K562 (cell line): ENCODE results near the gene PIWIL1. TPM values are rescaled to one million over a fixed set of nuclear protein-coding genes. Genes with fewer than 3 reads are reported as not detected.

Source experiments
- ATAC-seq: fragments of 200-7000 bp; cut with Tn5 transposase; 3 replicates; pipeline ENCODE4 v1.9.1; 2020; ENCODE audit warnings: moderate library complexity
- BruUV-seq: library from RNA; stranded (reverse); fragments of 400-500 nt; replicated peaks from 2 replicates; lab custom pipeline; 2021; lab: Mats Ljungman, UMichigan
- CTCF ChIA-PET: fragments of 300-600 bp; formaldehyde crosslinking; extraction: SDS; loops from one replicate; lab custom pipeline; 2021; ENCODE audit warnings: low intra/inter-chr PET ratio; lab: Yijun Ruan, JAX
- POLR2A ChIA-PET: fragments of 300-600, 350-650 bp; sonication (Branson Sonifier 250); formaldehyde crosslinking; extraction: SDS; loops from one replicate; lab custom pipeline; 2021; ENCODE audit warnings: antibody characterized with exemption, inconsistent platforms; lab: Yijun Ruan, JAX
- DNase-seq, 4 experiments: peaks; one replicate each; pipeline versions ENCODE4 v3.0.0 to v3.0.0-alpha.2; 2011 to 2018; ENCODE audit warnings: low spot score in 3 of 4, mixed read lengths in 3 of 4; ENCODE audit errors: extremely low read depth in 1 of 4
- FAIRE-seq: peaks from 2 replicates; lab custom pipeline; 2011; peaks lifted over from hg19 to GRCh38; lab: Jason Lieb, UNC
- H2AFZ ChIP-seq: 2 replicates; pipeline ENCODE4 v1.6.0; 2011; ENCODE audit warnings: low read depth, low read length, control low read depth, inconsistent platforms
- H3K27ac ChIP-seq: fragments of 200-600 bp; 3 replicates; pipeline ENCODE4 v1.8.0; 2011; ENCODE audit warnings: low read depth, mild to moderate bottlenecking, control low read depth, inconsistent platforms, low read length, moderate library complexity, mixed read lengths; ENCODE audit errors: extremely low read depth
- H3K27me3 ChIP-seq, 2 experiments: fragments of 300-600 bp in 1 of 2; 2 replicates in 1 of 2; 3 replicates in 1 of 2; pipeline versions ENCODE4 v1.6.0 to v1.8.0; 2011; ENCODE audit warnings: inconsistent platforms in 2 of 2, low read length in 2 of 2, mild to moderate bottlenecking in 1 of 2, mixed read lengths in 1 of 2, moderate library complexity in 1 of 2; ENCODE audit not compliant: control insufficient read depth in 2 of 2, insufficient read depth in 2 of 2
- H3K36me3 ChIP-seq: fragments of 300-600 bp; 3 replicates; pipeline ENCODE4 v1.8.0; 2011; ENCODE audit warnings: mild to moderate bottlenecking, low read length, inconsistent platforms; ENCODE audit not compliant: control insufficient read depth, insufficient read depth
- H3K4me1 ChIP-seq, 2 experiments: fragments of 200-600 bp in 1 of 2; replicated peaks in 1 of 2; 2 replicates in 1 of 2; 3 replicates in 1 of 2; pipeline versions ENCODE4 v1.5.1 to v1.8.0; 2011; ENCODE audit warnings: inconsistent platforms in 2 of 2, low read length in 2 of 2, mild to moderate bottlenecking in 1 of 2, mixed read lengths in 1 of 2, moderate library complexity in 1 of 2; ENCODE audit not compliant: control insufficient read depth in 2 of 2, insufficient read depth in 2 of 2
- H3K4me2 ChIP-seq: 2 replicates; pipeline ENCODE4 v1.6.1; 2011; ENCODE audit warnings: low read length, control low read depth, inconsistent platforms, mixed read lengths; ENCODE audit not compliant: insufficient read depth
- H3K4me3 ChIP-seq: fragments of 200-600 bp; sonication (generic), shearing (Covaris generic); 2 replicates; pipeline ENCODE4 v1.5.1; 2016; ENCODE audit warnings: control low read depth, inconsistent platforms
- H3K79me2 ChIP-seq: fragments of 200-600 bp; 3 replicates; pipeline ENCODE4 v1.8.0; 2011; ENCODE audit warnings: low read length, inconsistent platforms; ENCODE audit not compliant: control insufficient read depth, insufficient read depth
- H3K9ac ChIP-seq, 2 experiments: 2 replicates each; pipeline versions ENCODE4 v1.6.0 to v1.6.1; 2011; ENCODE audit warnings: low read depth in 2 of 2, low read length in 2 of 2, control low read depth in 1 of 2, inconsistent platforms in 1 of 2, mild to moderate bottlenecking in 1 of 2, mixed read lengths in 1 of 2; ENCODE audit not compliant: insufficient read depth in 1 of 2
- H3K9me1 ChIP-seq: one replicate; pipeline ENCODE4 v1.6.0; 2011; ENCODE audit warnings: inconsistent platforms, mild to moderate bottlenecking, low read length, moderate library complexity; ENCODE audit not compliant: control insufficient read depth, insufficient read depth
- H3K9me3 ChIP-seq: replicated peaks from 2 replicates; pipeline ENCODE4 v1.5.1; 2011; ENCODE audit warnings: low read depth, low read length, inconsistent platforms; ENCODE audit not compliant: control insufficient read depth, insufficient read depth
- H4K20me1 ChIP-seq: replicated peaks from 2 replicates; pipeline ENCODE4 v1.6.1; 2011; ENCODE audit warnings: low read length, inconsistent platforms, mixed read lengths; ENCODE audit not compliant: control insufficient read depth, insufficient read depth
- CUX1 ChIP-seq: fragments of 200-800 bp; sonication (Bioruptor generic); IDR thresholded peaks from 2 replicates; pipeline ENCODE4 v1.6.1; 2016; ENCODE audit warnings: missing genetic modification characterization, missing compliant biosample characterization
- HNRNPLL ChIP-seq: fragments of 200-400 bp; formaldehyde crosslinking; IDR thresholded peaks from 2 replicates; pipeline ENCODE4 v1.6.1; 2017; ENCODE audit warnings: low read length, low read depth, mild to moderate bottlenecking; ENCODE audit not compliant: poor library complexity, severe bottlenecking
- KLF10 ChIP-seq: fragments of 250-450 bp; sonication (Bioruptor Pico); IDR thresholded peaks from 2 replicates; pipeline ENCODE4 v1.6.1; 2021; ENCODE audit warnings: matching md5 sums
- MEF2A ChIP-seq: IDR thresholded peaks from 2 replicates; pipeline ENCODE4 v1.6.1; 2011; ENCODE audit warnings: low read depth, mild to moderate bottlenecking, low read length, moderate library complexity; ENCODE audit not compliant: control insufficient read depth
- MTA3 ChIP-seq: fragments of 450-650 bp; formaldehyde crosslinking; IDR thresholded peaks from 2 replicates; pipeline ENCODE4 v1.6.1; 2017; ENCODE audit warnings: mild to moderate bottlenecking, borderline replicate concordance
- NFE2 ChIP-seq: IDR thresholded peaks from 2 replicates; pipeline ENCODE4 v1.6.1; 2014; ENCODE audit warnings: antibody characterized with exemption, low read depth
- POLR2AphosphoS2 ChIP-seq: IDR thresholded peaks from 2 replicates; pipeline ENCODE4 v1.6.1; 2012; ENCODE audit warnings: low read length, improper control_type of control experiment
- RBM15 ChIP-seq: fragments of 200-400 bp; formaldehyde crosslinking; IDR thresholded peaks from 2 replicates; pipeline ENCODE4 v1.6.1; 2018; ENCODE audit warnings: mild to moderate bottlenecking, low read length, moderate library complexity; ENCODE audit not compliant: insufficient read depth
- RNF2 ChIP-seq: sonication (generic); IDR thresholded peaks from 2 replicates; pipeline ENCODE4 v1.6.1; 2016
- THAP12 ChIP-seq: fragments of 250-450 bp; sonication (Bioruptor Pico); IDR thresholded peaks from 2 replicates; pipeline ENCODE4 v1.9.0; 2021; ENCODE audit warnings: mild to moderate bottlenecking, inconsistent platforms
- TSC22D4 ChIP-seq: fragments of 450-650 bp; IDR thresholded peaks from 2 replicates; pipeline ENCODE4 v1.6.1; 2016; ENCODE audit warnings: missing genetic modification characterization, missing biosample characterization, control low read depth
- ZBTB7A ChIP-seq: IDR thresholded peaks from 2 replicates; pipeline ENCODE4 v1.6.1; 2011; ENCODE audit warnings: low read depth, mild to moderate bottlenecking, low read length, moderate library complexity, borderline replicate concordance; ENCODE audit not compliant: control insufficient read depth
- ZBTB8A ChIP-seq: fragments of 450-650 bp; IDR thresholded peaks from 2 replicates; pipeline ENCODE4 v1.6.1; 2018; ENCODE audit warnings: mild to moderate bottlenecking, moderate library complexity; ENCODE audit not compliant: partially characterized antibody
- WGBS: fragments of 100-300 bp; shearing (Covaris generic); methylation state at CpG from one replicate; pipeline ENCODE4 v1.1.6; 2016; ENCODE audit warnings: low coverage, mixed read lengths; ENCODE audit not compliant: insufficient coverage; ENCODE audit errors: missing lambda C conversion rate; 5-methylcytosine and 5-hydroxymethylcytosine counted together
- in situ Hi-C: fragments of 300-500 bp; cut with MboI; formaldehyde crosslinking; loops from 4 replicates; pipeline ENCODE4 v1.15.0; 2018; ENCODE audit warnings: inconsistent platforms, mixed read lengths
- intact Hi-C: fragments of 100-400 bp; cut with micrococcal nuclease; formaldehyde crosslinking; loops from 2 replicates; pipeline ENCODE4 v1.14.2; 2022
- polyA plus RNA-seq, 8 experiments: library from polyadenylated mRNA; depleted of rRNA in 4 of 8; stranded (reverse) in 5 of 8; unstranded in 3 of 8; fragments of >200 nt; fragmentation: Nextera tagmentation in 2 of 8; fragmentation: Illumina TruSeq in 1 of 8; extraction: Ambion mirVana in 2 of 8; extraction: Trizol in 1 of 8; gene quantifications; 2 replicates each; pipeline versions ENCODE4 v1.2.1 to v1.2.3, GENCODE V29; 2011 to 2014; ENCODE audit warnings: inconsistent platforms in 1 of 8, missing spikeins in 1 of 8
- total RNA-seq, 7 experiments: library from RNA; depleted of rRNA in 6 of 7; stranded (reverse); fragments of >200 nt in 6 of 7; fragmentation: Illumina TruSeq in 2 of 7; extraction: Trizol in 2 of 7; gene quantifications; 2 replicates each; pipeline versions ENCODE4 v1.2.1 to v1.2.3, GENCODE V29; 2011 to 2021; ENCODE audit warnings: low replicate concordance in 1 of 7

The PIWIL1 gene
- total and polyA plus RNA-seq, 9 of the 15 experiments (the other 6 are each of a cell fraction or from before 2014, with no cell fraction given) = not detected

GRCh38 chr12:130350715-130351114, 13.0 kb downstream of the PIWIL1 start:
- in situ Hi-C loops (no loop called here), intact Hi-C loops (no loop called here)
- Histone ChIP-seq H3K27ac (no peak overlapping the region), H3K4me1 (no peaks in the 10 kb centered on the region), H3K9ac (no peak overlapping the region), H3K4me3 (no peak overlapping the region), H2AFZ (no peak overlapping the region), H4K20me1 (no peaks in the 10 kb centered on the region), H3K79me2 (no peaks in the 10 kb centered on the region), H3K9me1 (no peaks in the 10 kb centered on the region), H3K4me2 (no peak overlapping the region), H3K27me3 (peaks cover 0 to 9% of the 10 kb centered on the region in 2 experiments; a peak in 3 of 5 replicates), H3K9me3 (no peaks in the 10 kb centered on the region), H3K36me3 (no peaks in the 10 kb centered on the region)
- FAIRE-seq (no peak), ATAC-seq (no peak), DNase-seq (no peak)
- 0% methylated on average over 2 of the region's 2 CpGs for WGBS
- POLR2A ChIA-PET = interaction anchor here (0.8 kb wide), 1 partner anchor 16 kb away, joined by 3 read pairs; no protein-coding TSS in a partner anchor
- no TSS peak for BruUV-seq
- CTCF ChIA-PET = no interaction called here
- TF ChIP-seq THAP12 (CRISPR knock-in tag) = no peak
- no peak for TF ChIP-seq ZBTB7A
- TF ChIP-seq TSC22D4 (tag) = no peak
- no peak for TF ChIP-seq CUX1 (CRISPR knock-in tag)
- TF ChIP-seq MTA3 = no peak
- no peak for TF ChIP-seq NFE2
- no peak for TF ChIP-seq ZBTB8A
- TF ChIP-seq RNF2 = no peak
- no peak for TF ChIP-seq RBM15
- TF ChIP-seq POLR2AphosphoS2 = no peak
- TF ChIP-seq HNRNPLL = no peak
- no peak for TF ChIP-seq KLF10 (CRISPR knock-in tag)
- no peak for TF ChIP-seq MEF2A
